CD14-positive monocyte (primary cell): ENCODE results near the gene CDH23. TPM values are rescaled to one million over a fixed set of nuclear protein-coding genes. Genes with fewer than 3 reads are reported as not detected.

Experiments used
- DNase-seq, 3 donors: peaks; one replicate each; pipeline ENCODE4 v3.0.0-alpha.2; 2011 to 2022
- H2AFZ ChIP-seq: 2 replicates; pipeline ENCODE4 v1.6.0; 2012; ENCODE audit warnings: mild to moderate bottlenecking, low read depth, low read length, inconsistent platforms; ENCODE audit not compliant: insufficient read depth, poor library complexity, severe bottlenecking
- H3K27ac ChIP-seq, 2 donors: 1 replicate in 1 of 2; 2 replicates in 1 of 2; pipeline ENCODE4 v1.5.1; 2012 to 2013; ENCODE audit warnings: low read length in 2 of 2, control low read depth in 1 of 2, inconsistent platforms in 1 of 2, low read depth in 1 of 2, mild to moderate bottlenecking in 1 of 2
- H3K27me3 ChIP-seq, 2 donors: one replicate each; pipeline versions ENCODE4 v1.6.0 to v1.6.1; 2011 to 2013; ENCODE audit warnings: low read length in 2 of 2; ENCODE audit not compliant: control insufficient read depth in 2 of 2, insufficient read depth in 2 of 2
- H3K36me3 ChIP-seq, 2 donors: replicated peaks in 1 of 2; 1 replicate in 1 of 2; 2 replicates in 1 of 2; pipeline versions ENCODE4 v1.5.1 to v1.6.1; 2012 to 2013; ENCODE audit warnings: low read length in 2 of 2, control low read depth in 1 of 2, inconsistent platforms in 1 of 2, mild to moderate bottlenecking in 1 of 2; ENCODE audit not compliant: insufficient read depth in 2 of 2, control insufficient read depth in 1 of 2
- H3K4me1 ChIP-seq, 2 donors: 1 replicate in 1 of 2; 2 replicates in 1 of 2; pipeline versions ENCODE4 v1.5.1 to v1.6.1; 2012 to 2013; ENCODE audit warnings: low read length in 2 of 2, control low read depth in 1 of 2, inconsistent platforms in 1 of 2, mild to moderate bottlenecking in 1 of 2, moderate library complexity in 1 of 2; ENCODE audit not compliant: insufficient read depth in 2 of 2, control insufficient read depth in 1 of 2
- H3K4me2 ChIP-seq: replicated peaks from 2 replicates; pipeline ENCODE3; 2012; ENCODE audit warnings: low read length, moderate library complexity, mild to moderate bottlenecking; ENCODE audit not compliant: poor library complexity, severe bottlenecking; ENCODE audit errors: extremely low read depth
- H3K4me3 ChIP-seq, 3 experiments: fragments of 200-600 bp in 1 of 3; sonication (generic) in 1 of 3; replicated peaks in 1 of 3; 1 replicate in 2 of 3; 2 replicates in 1 of 3; pipeline ENCODE4 v1.5.1; 2011 to 2013; ENCODE audit warnings: low read length in 3 of 3, mild to moderate bottlenecking in 3 of 3, control low read depth in 2 of 3, low read depth in 2 of 3, inconsistent platforms in 1 of 3, moderate library complexity in 1 of 3
- H3K79me2 ChIP-seq: 2 replicates; pipeline ENCODE4 v1.6.0; 2012; ENCODE audit warnings: mild to moderate bottlenecking, control low read depth, inconsistent platforms, low read length, moderate library complexity; ENCODE audit not compliant: insufficient read depth
- H3K9ac ChIP-seq: 2 replicates; pipeline ENCODE4 v1.6.0; 2017; ENCODE audit warnings: low read length, mild to moderate bottlenecking; ENCODE audit not compliant: insufficient read depth, poor library complexity, severe bottlenecking
- H3K9me3 ChIP-seq, 2 donors: replicated peaks in 1 of 2; 1 replicate in 1 of 2; 2 replicates in 1 of 2; pipeline versions ENCODE4 v1.5.1 to v1.6.1; 2012 to 2013; ENCODE audit warnings: low read length in 2 of 2, control low read depth in 1 of 2; ENCODE audit not compliant: control insufficient read depth in 1 of 2, insufficient read depth in 1 of 2
- H4K20me1 ChIP-seq: 2 replicates; pipeline ENCODE4 v1.6.0; 2012; ENCODE audit warnings: mild to moderate bottlenecking, low read length, control low read depth, moderate library complexity; ENCODE audit not compliant: insufficient read depth
- H3K27ac Mint-ChIP-seq, 7 donors: one replicate each; pipeline ENCODE4 v1.8.0; 2020; ENCODE audit warnings: mild to moderate bottlenecking in 7 of 7, mixed read lengths in 7 of 7, moderate library complexity in 6 of 7, inconsistent platforms in 2 of 7
- H3K27me3 Mint-ChIP-seq, 3 donors: one replicate each; pipeline ENCODE4 v1.8.0; 2021 to 2022; ENCODE audit warnings: low read depth in 3 of 3, mild to moderate bottlenecking in 3 of 3, mixed read lengths in 3 of 3, moderate library complexity in 3 of 3, inconsistent platforms in 1 of 3
- H3K36me3 Mint-ChIP-seq, 2 donors: one replicate each; pipeline ENCODE4 v1.8.0; 2020; ENCODE audit warnings: mixed read lengths in 2 of 2, inconsistent platforms in 1 of 2, mild to moderate bottlenecking in 1 of 2
- H3K4me1 Mint-ChIP-seq: one replicate; pipeline ENCODE4 v1.8.0; 2020; ENCODE audit warnings: mild to moderate bottlenecking, mixed read lengths
- H3K4me3 Mint-ChIP-seq, 2 donors: one replicate each; pipeline ENCODE4 v1.8.0; 2020; ENCODE audit warnings: mild to moderate bottlenecking in 2 of 2, mixed read lengths in 2 of 2, moderate library complexity in 1 of 2
- H3K9me3 Mint-ChIP-seq, 7 donors: one replicate each; pipeline ENCODE4 v1.8.0; 2020 to 2022; ENCODE audit warnings: mixed read lengths in 7 of 7, mild to moderate bottlenecking in 6 of 7, moderate library complexity in 6 of 7, inconsistent platforms in 2 of 7
- WGBS: methylation state at CpG from one replicate; pipeline ENCODE4 v1.1.5; 2013; ENCODE audit warnings: missing lambda C conversion rate; ENCODE audit not compliant: insufficient coverage; 5-methylcytosine and 5-hydroxymethylcytosine counted together
- intact Hi-C, 2 donors: fragments of 100-400 bp; cut with micrococcal nuclease; formaldehyde crosslinking; loops; one replicate each; pipeline versions ENCODE4 v1.15.0 to v1.15.1; 2023
- polyA plus RNA-seq, 3 donors: library from polyadenylated mRNA; depleted of rRNA in 1 of 3; unstranded in 2 of 3; stranded (reverse) in 1 of 3; fragments of 300-500 nt in 2 of 3; fragments of >200 nt in 1 of 3; fragmentation: Illumina TruSeq in 2 of 3; gene quantifications; 1 replicate in 2 of 3; 2 replicates in 1 of 3; pipeline ENCODE4 v1.2.3, GENCODE V29; 2012 to 2021
- TF ChIP-seq, protein P1 (sequence below): fragments of 200-600 bp; IDR thresholded peaks from one replicate; pipeline ENCODE4 v1.8.0; 2022; ENCODE audit warnings: antibody characterized with exemption, mild to moderate bottlenecking

The CDH23 gene
- polyA plus RNA-seq, 3 donors: 8.2 to 36.2 (median 10.5) TPM

DNA sequence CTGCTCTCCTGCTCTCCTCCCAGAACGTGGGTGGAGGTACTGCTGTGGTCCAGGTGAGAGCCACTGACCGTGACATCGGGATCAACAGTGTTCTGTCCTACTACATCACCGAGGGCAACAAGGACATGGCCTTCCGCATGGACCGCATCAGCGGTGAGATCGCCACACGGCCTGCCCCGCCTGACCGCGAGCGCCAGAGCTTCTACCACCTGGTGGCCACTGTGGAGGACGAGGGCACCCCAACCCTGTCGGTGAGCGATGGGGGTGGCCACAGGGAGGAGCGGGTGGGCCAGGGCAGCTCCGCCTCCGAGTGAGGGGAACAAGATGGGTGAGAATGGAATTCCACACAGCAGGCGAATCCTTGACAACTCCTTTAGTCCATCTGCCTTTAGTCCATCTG, 345.0 kb downstream of the CDH23 start:
- Histone ChIP-seq H3K9me3 (peaks cover 0 to 11% of the 10 kb centered on the region in 2 donors), H4K20me1 (no peaks in the 10 kb centered on the region), H3K36me3 (peaks cover 4 to 20% of the 10 kb centered on the region in 2 donors), H3K4me2 (no peak overlapping the region), H3K27me3 (no peaks in the 10 kb centered on the region), H2AFZ (no peak overlapping the region), H3K79me2 (peaks cover under 1% of the 10 kb centered on the region), H3K27ac (no peak overlapping the region), H3K9ac (no peak overlapping the region), H3K4me3 (no peak overlapping the region), H3K4me1 (peaks cover 92 to 100% of the 10 kb centered on the region in 2 donors)
- 97% methylated on average over 13 of the region's 20 CpGs for whole genome bisulfite sequencing
- TF ChIP-seq, protein P1, sequence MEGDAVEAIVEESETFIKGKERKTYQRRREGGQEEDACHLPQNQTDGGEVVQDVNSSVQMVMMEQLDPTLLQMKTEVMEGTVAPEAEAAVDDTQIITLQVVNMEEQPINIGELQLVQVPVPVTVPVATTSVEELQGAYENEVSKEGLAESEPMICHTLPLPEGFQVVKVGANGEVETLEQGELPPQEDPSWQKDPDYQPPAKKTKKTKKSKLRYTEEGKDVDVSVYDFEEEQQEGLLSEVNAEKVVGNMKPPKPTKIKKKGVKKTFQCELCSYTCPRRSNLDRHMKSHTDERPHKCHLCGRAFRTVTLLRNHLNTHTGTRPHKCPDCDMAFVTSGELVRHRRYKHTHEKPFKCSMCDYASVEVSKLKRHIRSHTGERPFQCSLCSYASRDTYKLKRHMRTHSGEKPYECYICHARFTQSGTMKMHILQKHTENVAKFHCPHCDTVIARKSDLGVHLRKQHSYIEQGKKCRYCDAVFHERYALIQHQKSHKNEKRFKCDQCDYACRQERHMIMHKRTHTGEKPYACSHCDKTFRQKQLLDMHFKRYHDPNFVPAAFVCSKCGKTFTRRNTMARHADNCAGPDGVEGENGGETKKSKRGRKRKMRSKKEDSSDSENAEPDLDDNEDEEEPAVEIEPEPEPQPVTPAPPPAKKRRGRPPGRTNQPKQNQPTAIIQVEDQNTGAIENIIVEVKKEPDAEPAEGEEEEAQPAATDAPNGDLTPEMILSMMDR: no peak
- H3K4me1 Mint-ChIP-seq: peaks cover 99% of the 10 kb centered on the region
- H3K4me3 Mint-ChIP-seq: no peak overlapping the region
- DNase-seq: no peak
- H3K27ac Mint-ChIP-seq: peak overlapping the region in 2 of 7 donors; percentile 21 to 88
- intact Hi-C loops: no loop called here
- peaks cover 0 to 6% (median 4%) of the 10 kb centered on the region in 3 donors for H3K27me3 Mint-ChIP-seq
- peaks cover 0 to 9% (median 7%) of the 10 kb centered on the region in 7 donors for H3K9me3 Mint-ChIP-seq
- peaks cover 44 to 56% of the 10 kb centered on the region in 2 donors for H3K36me3 Mint-ChIP-seq

DNA sequence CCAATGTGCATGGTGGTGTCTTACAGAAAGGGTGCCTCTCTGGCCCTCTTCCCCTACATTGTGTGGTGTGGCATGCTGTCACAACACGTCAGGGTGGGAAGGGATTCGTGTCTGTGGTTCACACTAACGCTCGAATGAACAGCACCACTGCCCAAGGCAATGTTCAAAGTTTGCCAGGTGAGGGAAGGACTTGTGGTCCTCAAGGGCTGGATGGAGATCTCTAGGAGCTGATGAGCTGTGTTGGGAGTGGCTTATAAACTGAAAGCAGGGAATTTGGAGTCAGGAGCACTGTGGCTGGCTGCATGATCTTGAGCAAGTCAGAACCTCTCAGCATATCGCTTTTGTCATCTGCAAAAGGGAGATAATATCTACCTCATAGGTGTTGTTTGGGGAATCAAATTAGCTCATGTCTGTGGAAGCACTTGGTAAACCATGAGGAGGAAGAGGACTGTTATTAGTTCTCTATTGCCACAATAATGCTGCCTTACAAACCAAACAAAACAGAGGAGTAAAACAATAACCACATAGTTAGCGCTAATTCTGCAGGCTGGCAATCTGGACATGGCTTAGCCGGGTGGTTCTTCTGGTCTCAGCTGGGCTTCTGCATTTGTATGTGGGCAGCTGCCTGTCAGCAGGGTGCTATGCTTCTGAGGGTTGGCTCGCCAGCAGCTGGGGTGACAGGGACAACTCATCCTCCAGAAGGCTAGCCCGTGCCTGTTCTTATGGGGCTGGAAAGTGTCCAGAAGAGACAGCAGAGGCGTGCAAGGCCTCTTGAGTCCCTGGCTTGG, 345.8 kb downstream of the CDH23 start:
- no peak overlapping the region for H3K4me3 Mint-ChIP-seq
- peak overlapping the region; percentile 3 to 40 for H3K27ac ChIP-seq
- H3K27me3 ChIP-seq: no peaks in the 10 kb centered on the region
- intact Hi-C loops: no loop called here
- peaks cover 8% of the 10 kb centered on the region for H3K79me2 ChIP-seq
- no peak overlapping the region for H3K9ac ChIP-seq
- H3K4me3 ChIP-seq: peak overlapping the region in 1 of 3 experiments; percentile 13
- peaks cover 0 to 11% of the 10 kb centered on the region in 2 donors for H3K9me3 ChIP-seq
- H2AFZ ChIP-seq: no peak overlapping the region
- H3K36me3 Mint-ChIP-seq: peaks cover 46 to 61% of the 10 kb centered on the region in 2 donors
- TF ChIP-seq, protein P1: no peak
- peak overlapping the region in 5 of 7 donors; percentile 59 to 96 (median 86) for H3K27ac Mint-ChIP-seq
- peaks cover 0 to 9% (median 7%) of the 10 kb centered on the region in 7 donors for H3K9me3 Mint-ChIP-seq
- peaks cover 92 to 100% of the 10 kb centered on the region in 2 donors for H3K4me1 ChIP-seq
- H3K4me2 ChIP-seq: peak overlapping the region; percentile 22
- 87% methylated on average over 7 of the region's 10 CpGs for WGBS
- H4K20me1 ChIP-seq: no peaks in the 10 kb centered on the region
- DNase-seq: no peak
- peaks cover 4 to 20% of the 10 kb centered on the region in 2 donors for H3K36me3 ChIP-seq
- peaks cover 99% of the 10 kb centered on the region for H3K4me1 Mint-ChIP-seq
- peaks cover 0 to 6% (median 2%) of the 10 kb centered on the region in 3 donors for H3K27me3 Mint-ChIP-seq
